NCI-H1694 treated with DMSO at 0.1 percent for 48 hours (cell line): Measurements from ENCODE around the gene CDC42BPA.
A peak's percentile ranks its signal among the peaks of the same experiment; 100 is the strongest.
"Not testable (repeated sequence)": the region's sequence is repeated elsewhere in the genome, so short reads cannot be mapped to it uniquely, and the experiment has no call there.

ENCODE experiments used
- DNase-seq: peaks from one replicate; lab custom pipeline; 2025; lab: John Stamatoyannopoulos, UW

CDC42BPA gene

GRCh38 chr1:227318016-227318852 is at the start of gene CDC42BPA:
CDC42BPA (minus strand) TSS chr1:227318492; CDS start chr1:227317182, 1,310 bp downstream.
- DNase-seq: peak; percentile 78

DNA sequence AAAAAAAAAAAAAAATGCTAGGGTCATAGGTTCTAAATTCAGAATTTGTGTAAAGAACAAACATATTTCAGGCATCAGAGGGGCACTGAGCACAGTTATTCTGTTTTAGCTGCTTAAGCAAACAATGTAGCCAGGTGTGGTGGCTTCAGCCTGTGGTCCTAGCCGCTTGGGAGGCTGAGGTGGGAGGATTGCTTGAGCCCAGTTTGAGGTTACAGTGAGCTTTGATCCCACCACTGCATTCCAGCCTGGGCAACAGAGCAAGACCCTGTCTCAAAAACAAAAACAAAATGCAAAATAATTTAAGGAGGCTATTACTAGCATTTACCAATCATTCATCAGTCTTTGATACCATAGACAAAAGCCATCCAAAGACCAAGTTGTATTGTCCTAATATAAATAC is 49.7 kb upstream of the CDC42BPA start:
- DNase-seq: no peak

DNA sequence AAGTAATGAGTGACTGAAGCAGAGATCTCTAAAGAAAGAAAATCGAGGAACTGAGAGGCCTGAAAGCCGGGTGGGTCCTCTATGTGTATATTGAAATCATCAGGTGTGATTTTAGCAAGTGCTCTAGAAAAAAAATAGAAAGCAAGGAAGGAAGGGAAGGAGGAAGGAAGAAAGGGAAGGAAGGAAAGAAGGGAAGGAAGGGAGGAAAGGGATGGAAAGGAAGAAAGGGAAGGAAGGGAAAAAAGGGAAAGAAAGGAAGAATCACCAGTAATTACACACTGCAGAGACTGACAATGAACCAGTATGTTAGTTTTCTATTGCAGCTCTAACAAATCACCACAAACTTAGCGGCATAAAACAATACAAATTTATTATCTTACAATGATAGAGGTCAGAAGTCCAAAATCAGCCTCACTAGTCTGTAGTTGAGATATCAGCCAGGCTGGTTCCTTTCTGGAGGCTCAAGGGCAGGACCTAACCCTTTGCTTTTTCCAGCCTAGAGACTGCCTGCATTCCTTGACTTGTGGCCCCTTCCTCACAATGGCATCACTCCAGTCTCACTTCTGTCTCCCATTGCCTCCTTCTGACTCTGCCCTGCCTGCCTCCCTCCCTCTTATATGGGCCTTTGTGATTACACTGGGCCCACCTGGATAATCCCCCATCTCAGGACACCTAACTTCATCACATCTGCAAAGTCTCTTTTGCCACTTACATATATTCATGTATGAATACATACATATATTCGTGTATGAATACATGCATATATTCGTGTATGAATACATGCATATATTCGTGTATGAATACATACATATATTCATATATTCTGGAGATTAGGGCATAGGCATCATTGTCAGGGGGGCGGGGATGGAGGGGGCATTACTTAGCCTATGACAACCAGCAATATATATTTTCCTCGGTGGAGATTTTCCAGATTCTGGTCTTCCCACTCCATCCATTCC is 47.5 kb upstream of the CDC42BPA start:
- DNase-seq: no peak

DNA sequence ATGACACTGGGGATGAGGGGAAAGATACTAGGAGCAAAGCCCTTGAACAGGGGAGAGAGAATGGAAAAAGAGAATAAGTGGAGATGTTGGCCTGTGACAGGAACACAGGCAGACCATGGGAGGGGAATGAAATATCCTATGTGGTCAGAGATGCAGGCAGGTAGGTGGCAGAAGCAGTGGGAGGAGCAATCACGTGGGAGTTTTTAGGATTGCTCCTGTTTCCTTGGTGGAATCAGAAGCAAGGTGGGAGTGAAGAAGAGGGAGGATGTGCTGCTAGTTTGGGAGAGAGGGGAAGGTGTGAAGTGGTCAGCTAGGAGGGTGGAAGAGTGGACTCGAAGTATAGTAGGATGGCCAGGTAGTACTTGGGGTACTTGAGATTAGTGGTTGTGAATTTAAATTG is 46.4 kb upstream of the CDC42BPA start:
- DNase-seq: no peak

DNA sequence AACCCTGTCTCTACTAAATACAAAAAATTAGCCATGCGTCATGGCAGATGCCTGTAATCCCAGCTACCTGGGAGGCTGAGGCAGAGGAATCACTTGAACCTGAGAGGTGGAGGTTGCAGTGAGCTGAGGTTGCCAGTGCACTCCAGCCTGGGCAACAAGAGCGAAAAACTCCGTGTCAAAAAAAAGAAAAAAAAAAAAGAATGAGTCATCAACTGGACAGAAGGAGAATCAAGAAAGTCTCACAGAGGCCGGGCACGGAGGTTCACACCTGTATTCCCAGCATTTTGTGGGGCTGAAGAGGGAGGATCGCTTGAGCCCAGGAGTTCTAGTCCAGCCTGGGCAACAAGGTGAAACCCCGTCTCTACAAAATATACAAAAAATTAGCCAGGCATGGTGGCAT is 45.5 kb upstream of the CDC42BPA start:
- no peak for DNase-seq

GRCh38 chr1:227362039-227362438 is 43.7 kb upstream of the CDC42BPA start:
- DNase-seq: no peak

DNA sequence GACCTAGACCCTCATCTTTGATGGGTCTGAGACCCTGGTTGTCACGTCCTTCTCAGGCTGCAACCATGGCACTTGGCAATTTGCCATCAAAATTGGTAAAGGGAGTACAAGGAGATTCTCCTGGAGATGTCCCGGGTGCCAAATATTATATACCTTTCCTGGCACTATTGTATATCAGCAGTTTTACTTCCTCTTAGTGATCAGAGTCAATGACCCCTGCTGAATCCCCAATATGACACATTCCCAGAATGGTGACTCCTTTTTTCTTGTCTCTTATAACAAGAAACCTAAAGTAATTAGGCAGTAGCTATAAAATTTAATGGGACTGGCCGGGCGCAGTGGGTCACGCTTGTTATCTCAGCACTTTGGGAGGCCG is 39.6 kb upstream of the CDC42BPA start:
- DNase-seq: no peak

DNA sequence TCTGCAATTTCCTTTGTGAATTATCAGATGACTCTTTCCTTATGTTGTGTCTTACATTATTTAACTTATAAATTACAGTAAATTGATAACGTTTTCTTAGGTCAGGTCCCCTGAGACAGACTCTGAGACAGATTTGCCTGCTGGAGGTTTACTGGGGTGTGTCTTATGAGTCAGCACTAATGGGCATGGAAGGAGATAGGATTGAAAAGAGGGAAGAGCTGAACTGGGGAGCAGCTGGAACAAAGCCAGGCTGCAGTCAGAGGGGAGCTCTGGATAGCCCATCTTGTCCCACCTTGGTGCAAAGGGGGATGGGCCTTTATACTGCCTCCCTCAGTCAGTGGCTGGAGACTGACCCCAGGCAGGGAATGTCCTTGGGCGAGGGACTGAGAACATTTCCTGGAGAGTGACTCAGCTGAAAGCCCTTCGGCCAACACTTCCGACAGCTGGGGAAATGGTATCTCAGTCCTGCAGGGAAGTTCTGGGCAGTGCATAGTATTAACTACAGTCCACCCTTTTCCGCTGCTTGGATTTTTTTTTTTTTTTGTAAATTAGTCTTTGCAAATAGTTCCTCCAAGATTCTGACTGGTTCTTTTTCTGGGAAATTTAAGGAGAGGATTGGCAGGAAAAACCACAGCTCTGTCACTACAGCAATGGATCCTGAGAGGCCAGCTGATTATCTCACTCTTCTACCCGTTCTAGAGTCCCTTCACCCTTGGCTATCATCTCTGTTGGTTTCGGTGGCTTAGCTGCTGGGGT is 39.1 kb upstream of the CDC42BPA start:
- DNase-seq: no peak

DNA sequence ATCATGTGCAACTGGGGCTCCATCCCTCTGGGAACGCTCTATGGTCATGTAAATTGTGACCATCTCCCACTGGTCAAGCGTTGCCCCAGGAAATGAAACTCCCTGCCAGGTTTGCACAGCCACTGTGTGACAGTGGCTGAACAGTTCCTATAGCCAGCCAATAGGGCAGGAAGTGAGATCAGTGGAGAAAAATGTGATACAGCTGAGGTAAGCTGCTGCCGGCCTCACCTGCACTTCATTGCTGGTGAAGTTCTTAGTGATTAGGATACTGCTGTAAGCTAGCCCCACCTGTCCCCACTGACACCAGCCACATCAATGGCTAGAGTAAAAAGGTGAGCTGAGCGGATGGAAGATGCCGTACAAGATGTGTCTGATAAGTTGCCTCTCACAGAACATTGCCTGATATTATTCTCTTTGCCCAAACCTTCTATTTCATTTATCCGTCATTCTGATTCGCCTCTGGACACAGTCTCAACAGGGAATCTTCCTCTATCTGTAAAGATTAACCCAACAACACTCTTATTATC is 38.4 kb upstream of the CDC42BPA start:
- DNase-seq: no peak

GRCh38 chr1:227355542-227356245 is 37.4 kb upstream of the CDC42BPA start:
- DNase-seq: no peak

DNA sequence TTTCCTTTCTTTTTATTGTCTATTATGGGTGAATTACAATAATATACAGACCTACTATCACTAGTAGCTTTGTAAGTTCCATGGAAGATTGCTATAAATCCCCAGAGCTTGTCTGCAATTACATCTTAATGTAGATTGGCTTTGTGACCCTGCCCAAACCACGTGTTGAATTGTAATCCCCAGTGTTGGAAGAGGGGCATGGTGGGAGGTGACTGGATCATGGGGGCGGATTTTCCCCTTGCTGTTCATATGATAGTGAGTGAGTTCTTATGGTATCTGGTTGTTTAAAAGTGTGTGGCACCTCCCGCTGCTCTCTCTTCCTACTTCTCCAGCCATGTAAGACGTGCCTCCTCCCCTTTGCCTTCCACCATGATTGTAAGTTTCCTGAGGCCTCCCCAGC is 34.9 kb upstream of the CDC42BPA start:
- no peak for DNase-seq

- not testable (repeated sequence) for DNase-seq
These were observed 33.9 kb upstream of the CDC42BPA start for GRCh38 chr1:227352164-227352563.

DNA sequence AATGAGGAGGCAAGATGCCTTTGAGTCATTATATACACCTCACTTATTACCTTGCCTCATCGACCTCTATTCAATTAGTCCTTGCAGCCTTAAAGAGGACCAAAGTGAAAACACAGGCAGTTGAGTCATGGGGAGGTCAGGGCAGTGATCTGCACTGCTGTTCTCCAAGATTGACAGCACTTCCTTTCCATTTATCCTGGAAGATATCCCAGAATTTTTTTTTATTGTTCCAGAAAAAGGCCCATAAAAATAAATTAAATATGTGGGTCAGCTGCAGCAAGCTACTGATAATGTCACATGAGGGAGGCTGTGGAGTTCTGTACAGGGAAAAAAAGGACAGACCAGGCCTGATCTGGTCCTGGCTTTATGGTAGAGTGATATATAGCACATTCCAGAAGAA is 33.2 kb upstream of the CDC42BPA start:
- no peak for DNase-seq

GRCh38 chr1:227349967-227350366 is 31.7 kb upstream of the CDC42BPA start:
- no peak for DNase-seq

- no peak for DNase-seq
These were observed 25.6 kb upstream of the CDC42BPA start for GRCh38 chr1:227343727-227344551.

- DNase-seq: no peak
These were observed 24.9 kb upstream of the CDC42BPA start for GRCh38 chr1:227343206-227343605.

- no peak for DNase-seq
These were observed 24.0 kb upstream of the CDC42BPA start for GRCh38 chr1:227342075-227342829.

GRCh38 chr1:227336136-227336535 is 17.8 kb upstream of the CDC42BPA start:
- DNase-seq: not testable (repeated sequence)

DNA sequence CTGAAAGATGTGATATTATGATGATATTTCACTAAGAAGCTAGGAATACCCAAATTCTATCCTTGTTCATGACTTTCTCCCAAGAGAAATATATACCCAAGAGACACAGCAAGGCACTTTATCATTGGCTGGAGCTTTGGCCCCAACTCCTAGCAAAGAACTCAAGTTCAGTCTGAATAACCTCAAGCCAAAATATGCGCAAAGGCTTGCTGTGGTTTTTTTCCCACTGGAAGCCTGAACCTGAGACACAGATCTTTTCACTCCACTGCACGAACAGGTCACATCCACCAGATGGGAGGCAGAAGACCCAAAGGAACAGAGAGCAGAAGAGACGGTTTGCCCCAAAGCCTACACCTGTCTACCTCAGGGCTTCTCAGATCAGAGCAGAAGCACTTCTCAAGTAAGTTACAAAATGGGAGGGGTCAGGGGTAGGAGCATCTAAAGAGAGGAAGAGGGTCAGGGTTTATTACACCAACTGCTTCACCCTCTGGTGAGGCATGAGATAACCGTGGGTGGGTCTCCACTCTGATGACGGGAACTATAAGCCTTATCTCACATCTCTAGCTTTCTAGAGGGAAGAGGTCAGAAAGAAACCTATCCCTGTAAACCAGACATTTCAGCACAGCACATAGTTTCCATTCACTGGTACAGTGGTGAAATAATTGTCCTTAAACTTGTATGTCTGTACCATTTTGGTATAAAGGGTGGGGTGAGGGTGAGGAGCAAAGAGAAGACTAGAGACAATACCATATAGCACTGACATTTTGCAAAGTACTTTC is 17.1 kb upstream of the CDC42BPA start:
- no peak for DNase-seq
